Ascending aorta (tissue), 2 donors: ENCODE data around the gene ZBTB32. TPM values are rescaled to one million over a fixed set of nuclear protein-coding genes. Genes with fewer than 3 reads are reported as not detected.
"Not testable (repeated sequence)": the region's sequence is repeated elsewhere in the genome, so short reads cannot be mapped to it uniquely, and the experiment has no call there.

ENCODE experiments used
- DNase-seq, 2 donors: peaks; one replicate each; pipeline ENCODE4 v3.0.0-alpha.2; 2019; ENCODE audit warnings: low spot score in 2 of 2
- H3K27ac ChIP-seq, 2 donors: fragments of 200-600 bp; sonication (generic); one replicate each; pipeline ENCODE4 v1.5.1; 2016 to 2017; ENCODE audit warnings: mild to moderate bottlenecking in 1 of 2
- H3K27me3 ChIP-seq: fragments of 200-600 bp; sonication (generic); one replicate; pipeline ENCODE4 v1.5.1; 2017
- H3K36me3 ChIP-seq, 2 donors: fragments of 200-600 bp; sonication (generic); one replicate each; pipeline ENCODE4 v1.5.1; 2016
- H3K4me1 ChIP-seq, 2 donors: fragments of 200-600 bp; sonication (generic); one replicate each; pipeline ENCODE4 v1.5.1; 2016 to 2017; ENCODE audit warnings: mild to moderate bottlenecking in 1 of 2
- H3K4me3 ChIP-seq, 2 donors: fragments of 200-600 bp; sonication (generic); one replicate each; pipeline ENCODE4 v1.5.1; 2016 to 2017; ENCODE audit warnings: mild to moderate bottlenecking in 1 of 2
- H3K9me3 ChIP-seq, 2 donors: fragments of 200-600 bp; sonication (generic); one replicate each; pipeline ENCODE4 v1.5.1; 2016
- CTCF ChIP-seq, 3 experiments: fragments of 200-600 bp in 2 of 3; fragments of 450-650 bp in 1 of 3; sonication (generic) in 2 of 3; IDR thresholded peaks; one replicate each; pipeline ENCODE4 v1.5.1; 2016 to 2019; ENCODE audit warnings: antibody characterized with exemption in 3 of 3, mild to moderate bottlenecking in 1 of 3, moderate library complexity in 1 of 3
- intact Hi-C: fragments of 100-400 bp; cut with DNase I; formaldehyde crosslinking; loops from one replicate; pipeline ENCODE4 v1.15.1; 2023
- total RNA-seq: library from RNA; depleted of rRNA; stranded (reverse); fragments of >200 nt; gene quantifications from one replicate; pipeline ENCODE4 v1.1.0, GENCODE V29; 2016

Gene ZBTB32
- total RNA-seq, 1 donor from 2014 or later: not detected

- no peak for TF ChIP-seq CTCF (IDR thresholded peaks at IDR 0.05)
- no peak for DNase-seq
- peaks cover 75 to 79% of the 10 kb centered on the region in 2 donors for H3K36me3 ChIP-seq
Measured at GRCh38 chr19:35722461-35722860, 18.1 kb downstream of the ZBTB32 start.

GRCh38 chr19:35722897-35723296 lies 18.5 kb downstream of the ZBTB32 start:
- no peak for DNase-seq
- Histone ChIP-seq H3K36me3 (peaks cover 79 to 84% of the 10 kb centered on the region in 2 donors), H3K4me1 (peaks cover 3 to 7% of the 10 kb centered on the region in 2 donors), H3K9me3 (no peaks in the 10 kb centered on the region), H3K4me3 (no peak overlapping the region), H3K27ac (no peak overlapping the region), H3K27me3 (no peaks in the 10 kb centered on the region)
- TF ChIP-seq CTCF (IDR thresholded peaks at IDR 0.05): no peak
- intact Hi-C loops: no loop called here

More at GRCh38 chr19:35722461-35722860, 18.1 kb downstream of the ZBTB32 start:
- intact Hi-C loops: no loop called here
- Histone ChIP-seq H3K9me3 (no peaks in the 10 kb centered on the region), H3K27ac (no peak overlapping the region), H3K27me3 (no peaks in the 10 kb centered on the region), H3K4me1 (peaks cover 3 to 7% of the 10 kb centered on the region in 2 donors), H3K4me3 (no peak overlapping the region)

GRCh38 chr19:35723671-35724070 lies 19.3 kb downstream of the ZBTB32 start:
- H3K9me3 ChIP-seq: no peaks in the 10 kb centered on the region
- intact Hi-C loops: no loop called here
- TF ChIP-seq CTCF (IDR thresholded peaks at IDR 0.05): no peak
- no peak overlapping the region for H3K4me3 ChIP-seq
- no peak for DNase-seq
- peaks cover 3 to 7% of the 10 kb centered on the region in 2 donors for H3K4me1 ChIP-seq
- H3K36me3 ChIP-seq: peaks cover 87 to 92% of the 10 kb centered on the region in 2 donors
- H3K27me3 ChIP-seq: no peaks in the 10 kb centered on the region
- H3K27ac ChIP-seq: no peak overlapping the region

GRCh38 chr19:35724132-35724531 lies 19.8 kb downstream of the ZBTB32 start:
- H3K9me3 ChIP-seq: not testable (repeated sequence)

GRCh38 chr19:35724560-35724959 lies 20.2 kb downstream of the ZBTB32 start:
- Histone ChIP-seq H3K27me3 (no peaks in the 10 kb centered on the region), H3K27ac (no peak overlapping the region), H3K9me3 (no peaks in the 10 kb centered on the region), H3K4me1 (no peaks in the 10 kb centered on the region), H3K4me3 (no peak overlapping the region), H3K36me3 (peaks cover 96 to 100% of the 10 kb centered on the region in 2 donors)
- intact Hi-C loops: no loop called here
- no peak for DNase-seq
- no peak for TF ChIP-seq CTCF (IDR thresholded peaks at IDR 0.05)

More at GRCh38 chr19:35724132-35724531, 19.8 kb downstream of the ZBTB32 start:
- H3K4me3 ChIP-seq, DNase-seq, H3K27ac ChIP-seq, intact Hi-C loops, H3K4me1 ChIP-seq, H3K27me3 ChIP-seq: not testable (repeated sequence)
- H3K36me3 ChIP-seq: peaks cover 92 to 96% of the 10 kb centered on the region in 2 donors

- DNase-seq: no peak
- TF ChIP-seq CTCF (IDR thresholded peaks at IDR 0.05): no peak
- Histone ChIP-seq H3K4me3 (no peak overlapping the region), H3K9me3 (no peaks in the 10 kb centered on the region), H3K27me3 (no peaks in the 10 kb centered on the region), H3K36me3 (peaks cover 97 to 100% of the 10 kb centered on the region in 2 donors), H3K4me1 (no peaks in the 10 kb centered on the region), H3K27ac (no peak overlapping the region)
- intact Hi-C loops: no loop called here
Measured at GRCh38 chr19:35725216-35725861, 21.0 kb downstream of the ZBTB32 start.
